ENCODE results near the gene REM1. TPM values are rescaled to one million over a fixed set of nuclear protein-coding genes. Genes with fewer than 3 reads are reported as not detected.

Gene REM1
- total and polyA plus RNA-seq, 2 experiments from 2014 or later: 0.28 TPM; not detected in 1

DNA sequence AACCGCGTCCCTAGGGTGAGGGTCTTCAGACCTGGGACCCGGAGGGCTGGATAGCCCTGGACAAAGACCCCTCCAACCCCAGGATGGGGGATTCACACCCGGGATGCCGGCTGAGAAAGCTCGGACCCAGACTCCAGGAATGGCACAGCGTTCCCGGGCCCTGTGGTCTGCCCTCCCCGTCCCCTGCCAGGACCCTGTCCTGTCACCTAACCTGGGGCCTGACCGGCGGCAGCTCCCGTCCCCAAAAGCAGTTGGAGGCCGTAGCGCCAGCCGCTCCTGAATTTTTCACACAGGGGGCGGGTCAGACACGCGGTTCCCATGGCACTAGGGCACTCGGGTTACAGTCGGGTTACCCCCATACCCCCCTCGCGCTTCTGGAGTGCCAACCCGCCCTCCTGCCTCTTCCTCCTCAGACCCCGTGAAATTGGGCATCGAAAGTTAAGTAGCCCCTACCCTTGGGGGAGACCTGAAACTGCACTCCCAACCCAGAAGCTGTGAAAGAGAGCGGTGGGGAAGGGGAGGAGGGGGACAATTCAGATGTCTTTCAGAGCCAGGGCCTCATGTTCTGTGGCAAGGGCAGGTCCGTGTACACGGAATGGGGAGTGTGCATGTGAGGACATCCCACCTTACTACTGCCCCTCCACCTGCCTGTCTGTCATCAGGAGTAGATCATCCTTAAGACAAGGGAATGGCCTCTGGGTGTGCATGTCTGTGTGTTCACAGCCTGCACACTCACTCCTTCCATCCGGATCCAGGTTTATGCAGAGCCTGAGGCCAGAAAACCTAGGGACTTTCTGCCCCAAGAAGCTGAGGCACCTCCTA, 595 bp downstream of the REM1 start:
- peaks cover 78% of the 10 kb centered on the region for H3K9me3 Mint-ChIP-seq
- peak overlapping the region; percentile 70 for H3K4me3 Mint-ChIP-seq
- DNase-seq (ENCODE audit: low spot score) (peak; percentile 59), ATAC-seq (peak; percentile 55)
- Histone ChIP-seq H3K27me3 (ENCODE audit: insufficient read depth) (peaks cover 76% of the 10 kb centered on the region), H3K4me2 (peak overlapping the region; percentile 100), H3K4me1 (ENCODE audit: insufficient read depth) (peaks cover 12% of the 10 kb centered on the region), H3K27ac (ENCODE audit: low read depth) (no peak overlapping the region), H3K9me2 (ENCODE audit: insufficient read depth) (no peaks in the 10 kb centered on the region), H3K36me3 (ENCODE audit: insufficient read depth) (no peaks in the 10 kb centered on the region), H4K20me1 (replicated peaks; ENCODE audit: insufficient read depth) (no peaks in the 10 kb centered on the region), H3K79me2 (replicated peaks; ENCODE audit: insufficient read depth) (no peaks in the 10 kb centered on the region), H2AFZ (peak overlapping the region; percentile 99), H3K4me3 (peak overlapping the region; percentile 76), H3F3A (replicated peaks; ENCODE audit: low read depth) (0 out of 2 replicates have a peak, but pooled peaks cover 7% of the 10 kb centered on the region)
- H3K4me1 Mint-ChIP-seq: no peaks in the 10 kb centered on the region; the same call in 1 of the 3 replicates
- peaks cover 25% of the 10 kb centered on the region for H3K36me3 Mint-ChIP-seq (ENCODE audit: low read depth)
- TF ChIP-seq, protein P1, sequence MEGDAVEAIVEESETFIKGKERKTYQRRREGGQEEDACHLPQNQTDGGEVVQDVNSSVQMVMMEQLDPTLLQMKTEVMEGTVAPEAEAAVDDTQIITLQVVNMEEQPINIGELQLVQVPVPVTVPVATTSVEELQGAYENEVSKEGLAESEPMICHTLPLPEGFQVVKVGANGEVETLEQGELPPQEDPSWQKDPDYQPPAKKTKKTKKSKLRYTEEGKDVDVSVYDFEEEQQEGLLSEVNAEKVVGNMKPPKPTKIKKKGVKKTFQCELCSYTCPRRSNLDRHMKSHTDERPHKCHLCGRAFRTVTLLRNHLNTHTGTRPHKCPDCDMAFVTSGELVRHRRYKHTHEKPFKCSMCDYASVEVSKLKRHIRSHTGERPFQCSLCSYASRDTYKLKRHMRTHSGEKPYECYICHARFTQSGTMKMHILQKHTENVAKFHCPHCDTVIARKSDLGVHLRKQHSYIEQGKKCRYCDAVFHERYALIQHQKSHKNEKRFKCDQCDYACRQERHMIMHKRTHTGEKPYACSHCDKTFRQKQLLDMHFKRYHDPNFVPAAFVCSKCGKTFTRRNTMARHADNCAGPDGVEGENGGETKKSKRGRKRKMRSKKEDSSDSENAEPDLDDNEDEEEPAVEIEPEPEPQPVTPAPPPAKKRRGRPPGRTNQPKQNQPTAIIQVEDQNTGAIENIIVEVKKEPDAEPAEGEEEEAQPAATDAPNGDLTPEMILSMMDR (conservative IDR thresholded peaks at IDR 0.05; ENCODE audit: low read depth in 2 of 2): 0 out of 4 replicates have a peak, but pooled peaks of 1 of the 2 experiments have one; percentile 0
- TF ChIP-seq EZH2 (IDR thresholded peaks at IDR 0.05; ENCODE audit: low read depth, unreplicated experiment) (peak; percentile 23), ZNF114 (CRISPR knock-in tag; IDR thresholded peaks at IDR 0.05) (no peak)
- H3K27ac Mint-ChIP-seq: no peak overlapping the region
- H3K27me3 Mint-ChIP-seq (ENCODE audit: insufficient read depth, low read depth, poor library complexity): peaks cover 44% of the 10 kb centered on the region

DNA sequence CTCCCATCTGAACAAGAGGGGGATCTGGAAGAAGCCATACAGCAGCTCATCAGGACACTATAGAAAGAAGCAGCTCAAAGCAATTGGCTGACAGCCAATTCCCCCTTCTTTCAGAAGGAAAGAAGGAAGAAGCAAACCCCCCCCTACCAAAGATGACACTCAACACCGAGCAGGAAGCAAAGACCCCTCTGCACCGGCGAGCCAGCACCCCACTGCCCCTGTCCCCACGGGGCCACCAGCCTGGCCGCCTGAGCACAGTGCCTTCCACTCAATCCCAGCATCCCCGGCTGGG, 1.2 kb downstream of the REM1 start:
- Histone ChIP-seq H2AFZ (peak overlapping the region; percentile 99), H3K4me2 (peak overlapping the region; percentile 100), H3F3A (replicated peaks; ENCODE audit: low read depth) (0 out of 2 replicates have a peak, but pooled peaks cover 7% of the 10 kb centered on the region), H3K9me2 (ENCODE audit: insufficient read depth) (no peaks in the 10 kb centered on the region), H3K4me3 (peak overlapping the region; percentile 76; the same call in 1 of the 2 replicates), H3K27me3 (ENCODE audit: insufficient read depth) (peaks cover 79% of the 10 kb centered on the region), H4K20me1 (replicated peaks; ENCODE audit: insufficient read depth) (no peaks in the 10 kb centered on the region), H3K79me2 (replicated peaks; ENCODE audit: insufficient read depth) (no peaks in the 10 kb centered on the region), H3K4me1 (ENCODE audit: insufficient read depth) (peaks cover 12% of the 10 kb centered on the region), H3K36me3 (ENCODE audit: insufficient read depth) (no peaks in the 10 kb centered on the region), H3K27ac (ENCODE audit: low read depth) (no peak overlapping the region)
- ATAC-seq: no peak
- Mint-ChIP-seq H3K4me1 (no peaks in the 10 kb centered on the region; the same call in 1 of the 3 replicates), H3K36me3 (ENCODE audit: low read depth) (peaks cover 25% of the 10 kb centered on the region), H3K9me3 (peaks cover 83% of the 10 kb centered on the region), H3K4me3 (no peak overlapping the region), H3K27me3 (ENCODE audit: insufficient read depth, low read depth, poor library complexity) (peaks cover 44% of the 10 kb centered on the region), H3K27ac (no peak overlapping the region)
- no peak for DNase-seq (ENCODE audit: low spot score)
- TF ChIP-seq ZNF114 (CRISPR knock-in tag; IDR thresholded peaks at IDR 0.05): no peak

DNA sequence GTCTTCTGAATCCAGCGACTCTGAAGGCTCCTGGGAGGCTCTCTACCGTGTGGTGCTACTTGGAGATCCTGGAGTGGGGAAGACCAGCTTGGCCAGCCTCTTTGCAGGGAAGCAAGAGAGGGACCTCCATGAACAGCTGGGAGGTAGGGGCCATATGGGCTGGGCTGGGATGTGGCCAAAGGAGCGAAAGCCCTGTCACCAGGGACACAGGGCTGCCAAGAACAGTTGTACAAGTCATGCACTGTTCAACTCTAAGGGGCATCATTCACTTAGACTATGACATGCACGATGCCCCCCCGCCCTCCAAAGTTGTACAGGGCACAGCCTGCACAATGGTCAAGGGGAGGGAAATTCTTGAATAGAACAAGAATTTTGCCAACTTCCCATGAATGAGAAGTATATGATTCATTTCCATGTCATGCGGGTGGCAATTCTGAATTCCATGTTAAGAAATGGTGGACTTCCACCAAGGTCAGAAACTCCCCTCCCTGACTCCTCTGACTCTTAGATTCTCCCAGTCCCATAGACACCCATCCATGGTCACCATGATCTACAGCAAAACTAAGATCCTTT, 1.6 kb downstream of the REM1 start:
- H3K9me2 ChIP-seq (ENCODE audit: insufficient read depth): no peaks in the 10 kb centered on the region
- Mint-ChIP-seq H3K9me3 (peaks cover 87% of the 10 kb centered on the region), H3K4me3 (no peak overlapping the region), H3K27me3 (ENCODE audit: insufficient read depth, low read depth, poor library complexity) (peaks cover 46% of the 10 kb centered on the region), H3K27ac (no peak overlapping the region), H3K4me1 (no peaks in the 10 kb centered on the region; the same call in 1 of the 3 replicates), H3K36me3 (ENCODE audit: low read depth) (peaks cover 28% of the 10 kb centered on the region)
- no peaks in the 10 kb centered on the region for H3K36me3 ChIP-seq (ENCODE audit: insufficient read depth)
- no peaks in the 10 kb centered on the region for H3K79me2 ChIP-seq (replicated peaks; ENCODE audit: insufficient read depth)
- no peak for ATAC-seq
- H3F3A ChIP-seq (replicated peaks; ENCODE audit: low read depth): 0 out of 2 replicates have a peak, but pooled peaks cover 7% of the 10 kb centered on the region
- H3K27me3 ChIP-seq (ENCODE audit: insufficient read depth): peaks cover 81% of the 10 kb centered on the region
- H3K4me2 ChIP-seq: no peak overlapping the region
- no peaks in the 10 kb centered on the region for H4K20me1 ChIP-seq (replicated peaks; ENCODE audit: insufficient read depth)
- H3K27ac ChIP-seq (ENCODE audit: low read depth): no peak overlapping the region
- peaks cover 12% of the 10 kb centered on the region for H3K4me1 ChIP-seq (ENCODE audit: insufficient read depth)
- no peak for DNase-seq (ENCODE audit: low spot score)
- H3K4me3 ChIP-seq: peak overlapping the region; percentile 76; the same call in 1 of the 2 replicates
- H2AFZ ChIP-seq: peak overlapping the region; percentile 99; the same call in 1 of the 2 replicates
- TF ChIP-seq EZH2phosphoT487 (IDR thresholded peaks at IDR 0.05; ENCODE audit: unreplicated experiment): no peak
- TF ChIP-seq, protein P2, sequence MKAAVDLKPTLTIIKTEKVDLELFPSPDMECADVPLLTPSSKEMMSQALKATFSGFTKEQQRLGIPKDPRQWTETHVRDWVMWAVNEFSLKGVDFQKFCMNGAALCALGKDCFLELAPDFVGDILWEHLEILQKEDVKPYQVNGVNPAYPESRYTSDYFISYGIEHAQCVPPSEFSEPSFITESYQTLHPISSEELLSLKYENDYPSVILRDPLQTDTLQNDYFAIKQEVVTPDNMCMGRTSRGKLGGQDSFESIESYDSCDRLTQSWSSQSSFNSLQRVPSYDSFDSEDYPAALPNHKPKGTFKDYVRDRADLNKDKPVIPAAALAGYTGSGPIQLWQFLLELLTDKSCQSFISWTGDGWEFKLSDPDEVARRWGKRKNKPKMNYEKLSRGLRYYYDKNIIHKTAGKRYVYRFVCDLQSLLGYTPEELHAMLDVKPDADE (IDR thresholded peaks at IDR 0.05): no peak
- TF ChIP-seq EZH2 (IDR thresholded peaks at IDR 0.05; ENCODE audit: low read depth, unreplicated experiment): no peak

Measured in GM23338 (cell line).